ENCODE data around the gene SMYD3.

- TF ChIP-seq POLR2A (IDR thresholded peaks at IDR 0.05; ENCODE audit: low read depth, low read length), result no peak
- no peak for TF ChIP-seq CTCF (IDR thresholded peaks at IDR 0.05 in 2 of 3, conservative IDR thresholded peaks at IDR 0.05 in 1 of 3; ENCODE audit: control insufficient read depth in 2 of 3, extremely low read depth in 1 of 3, insufficient read depth in 1 of 3, low read depth in 3 of 3, low read length in 3 of 3)
- no peak for TF ChIP-seq NR2C2 (IDR thresholded peaks at IDR 0.05; ENCODE audit: borderline replicate concordance, control insufficient read depth, insufficient read length, low read depth)
- no peak for TF ChIP-seq CBX5 (IDR thresholded peaks at IDR 0.05; ENCODE audit: low read depth)
- TF ChIP-seq POLR2AphosphoS5 (IDR thresholded peaks at IDR 0.05; ENCODE audit: low read length), result no peak
These were observed 614.1 kb downstream of the SMYD3 start for GRCh38 chr1:245893025-245893424.
